ENCODE measurements around the gene RPS28.
"Not testable (repeated sequence)": the region's sequence is repeated elsewhere in the genome, so short reads cannot be mapped to it uniquely, and the experiment has no call there.

RPS28 gene

GRCh38 chr19:8342684-8343482 lies 21.6 kb downstream of the RPS28 start, which contains the start of gene KANK3:
KANK3 (minus strand) TSS chr19:8343262; CDS start chr19:8337828, 5,434 bp downstream.
- DNase-seq (ENCODE audit: low read depth in 2 of 2) = peak; percentile 80 to 84

- DNase-seq (ENCODE audit: low read depth in 2 of 2) = no peak
These were observed 22.2 kb downstream of the RPS28 start for GRCh38 chr19:8343483-8343844.

GRCh38 chr19:8349629-8350372 lies 28.5 kb downstream of the RPS28 start:
- not testable (repeated sequence) for DNase-seq (ENCODE audit: low read depth in 2 of 2)

GRCh38 chr19:8352134-8352827 lies 31.0 kb downstream of the RPS28 start:
- DNase-seq (ENCODE audit: low read depth in 2 of 2) = no peak

- DNase-seq (ENCODE audit: low read depth in 2 of 2) = not testable (repeated sequence)
These were observed 31.5 kb downstream of the RPS28 start for GRCh38 chr19:8352845-8353244.

GRCh38 chr19:8355631-8356402 lies 34.5 kb downstream of the RPS28 start:
- no peak for DNase-seq (ENCODE audit: low read depth in 2 of 2)

GRCh38 chr19:8357007-8357521 lies 35.8 kb downstream of the RPS28 start:
- DNase-seq (ENCODE audit: low read depth in 2 of 2) = no peak

GRCh38 chr19:8358948-8359347 lies 37.7 kb downstream of the RPS28 start:
- no peak for DNase-seq (ENCODE audit: low read depth in 2 of 2)

GRCh38 chr19:8360196-8360595 lies 38.9 kb downstream of the RPS28 start:
- no peak for DNase-seq (ENCODE audit: low read depth in 2 of 2)

- DNase-seq (ENCODE audit: low read depth in 2 of 2) = no peak
These were observed 40.9 kb downstream of the RPS28 start for GRCh38 chr19:8361921-8362793.

GRCh38 chr19:8363803-8364771 lies 42.8 kb downstream of the RPS28 start, which contains the start of gene ANGPTL4:
ANGPTL4 (plus strand) TSS chr19:8364155; CDS start chr19:8364322, 167 bp downstream.
- DNase-seq (ENCODE audit: low read depth in 2 of 2) = no peak

GRCh38 chr19:8366121-8366581 lies 44.9 kb downstream of the RPS28 start:
- no peak for DNase-seq (ENCODE audit: low read depth in 2 of 2)

GRCh38 chr19:8366961-8367326 lies 45.6 kb downstream of the RPS28 start:
- DNase-seq (ENCODE audit: low read depth in 2 of 2) = no peak

GRCh38 chr19:8367327-8368001 lies 46.2 kb downstream of the RPS28 start:
- DNase-seq (ENCODE audit: low read depth in 2 of 2) = no peak

GRCh38 chr19:8370176-8371010 lies 49.1 kb downstream of the RPS28 start:
- no peak for DNase-seq (ENCODE audit: low read depth in 2 of 2)

- DNase-seq (ENCODE audit: low read depth in 2 of 2) = no peak
These were observed 49.9 kb downstream of the RPS28 start for GRCh38 chr19:8371011-8371804.
